Measurements from ENCODE around the gene KCTD16.

GRCh38 chr5:144525000-144525399 is 354.3 kb downstream of the KCTD16 start:
- TF ChIP-seq, protein P1, sequence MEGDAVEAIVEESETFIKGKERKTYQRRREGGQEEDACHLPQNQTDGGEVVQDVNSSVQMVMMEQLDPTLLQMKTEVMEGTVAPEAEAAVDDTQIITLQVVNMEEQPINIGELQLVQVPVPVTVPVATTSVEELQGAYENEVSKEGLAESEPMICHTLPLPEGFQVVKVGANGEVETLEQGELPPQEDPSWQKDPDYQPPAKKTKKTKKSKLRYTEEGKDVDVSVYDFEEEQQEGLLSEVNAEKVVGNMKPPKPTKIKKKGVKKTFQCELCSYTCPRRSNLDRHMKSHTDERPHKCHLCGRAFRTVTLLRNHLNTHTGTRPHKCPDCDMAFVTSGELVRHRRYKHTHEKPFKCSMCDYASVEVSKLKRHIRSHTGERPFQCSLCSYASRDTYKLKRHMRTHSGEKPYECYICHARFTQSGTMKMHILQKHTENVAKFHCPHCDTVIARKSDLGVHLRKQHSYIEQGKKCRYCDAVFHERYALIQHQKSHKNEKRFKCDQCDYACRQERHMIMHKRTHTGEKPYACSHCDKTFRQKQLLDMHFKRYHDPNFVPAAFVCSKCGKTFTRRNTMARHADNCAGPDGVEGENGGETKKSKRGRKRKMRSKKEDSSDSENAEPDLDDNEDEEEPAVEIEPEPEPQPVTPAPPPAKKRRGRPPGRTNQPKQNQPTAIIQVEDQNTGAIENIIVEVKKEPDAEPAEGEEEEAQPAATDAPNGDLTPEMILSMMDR (IDR thresholded peaks at IDR 0.05 in 8 of 11, conservative IDR thresholded peaks at IDR 0.05 in 3 of 11) = no peak
- TF ChIP-seq POLR2A (IDR thresholded peaks at IDR 0.05) = no peak
